Uterus (tissue), 4 donors: ENCODE measurements around the gene TMEM123. TPM values are rescaled to one million over a fixed set of nuclear protein-coding genes. Genes with fewer than 3 reads are reported as not detected.

Experiments used
- DNase-seq, 2 donors: peaks; one replicate each; pipeline ENCODE4 v3.0.0-alpha.2; 2019 to 2020
- H3K27ac ChIP-seq, 2 donors: fragments of 200-600 bp; sonication (generic); 1 replicate in 1 of 2; 2 replicates in 1 of 2; pipeline ENCODE4 v1.5.1; 2016 to 2018
- H3K27me3 ChIP-seq, 2 donors: fragments of 200-600 bp; sonication (generic); one replicate each; pipeline ENCODE4 v1.5.1; 2018 to 2019; ENCODE audit warnings: control low read depth in 1 of 2
- H3K36me3 ChIP-seq, 2 donors: fragments of 200-600 bp; sonication (generic); one replicate each; pipeline ENCODE4 v1.5.1; 2019; ENCODE audit warnings: control low read depth in 1 of 2
- H3K4me1 ChIP-seq, 2 donors: fragments of 200-600 bp; sonication (generic); one replicate each; pipeline ENCODE4 v1.5.1; 2018 to 2019; ENCODE audit warnings: control low read depth in 1 of 2
- H3K4me3 ChIP-seq, 2 donors: fragments of 200-600 bp; sonication (generic); 1 replicate in 1 of 2; 2 replicates in 1 of 2; pipeline ENCODE4 v1.5.1; 2018 to 2019; ENCODE audit warnings: mild to moderate bottlenecking in 1 of 2
- H3K9me3 ChIP-seq, 2 donors: fragments of 200-600 bp; sonication (generic); one replicate each; pipeline ENCODE4 v1.5.1; 2019; ENCODE audit warnings: control low read depth in 1 of 2
- POLR2A ChIP-seq, 2 donors: fragments of 450-650 bp; IDR thresholded peaks; one replicate each; pipeline ENCODE4 v1.6.1; 2016; ENCODE audit warnings: antibody characterized with exemption in 2 of 2, mild to moderate bottlenecking in 1 of 2, moderate library complexity in 1 of 2
- intact Hi-C: fragments of 100-400 bp; cut with DNase I; formaldehyde crosslinking; loops from one replicate; pipeline ENCODE4 v1.15.1; 2023; ENCODE audit warnings: low total_unique reads
- total RNA-seq, 4 donors: library from RNA; depleted of rRNA in 3 of 4; stranded (reverse); fragments of >200 nt in 3 of 4; gene quantifications; one replicate each; pipeline versions ENCODE4 v1.1.0 to v1.2.4, GENCODE V29; 2014 to 2023
- TF ChIP-seq, protein P1 (sequence below), 4 experiments: fragments of 200-600 bp in 2 of 4; fragments of 450-650 bp in 2 of 4; sonication (generic) in 2 of 4; IDR thresholded peaks; one replicate each; pipeline ENCODE4 v1.5.1; 2016 to 2019; ENCODE audit warnings: antibody characterized with exemption in 4 of 4, mild to moderate bottlenecking in 2 of 4, moderate library complexity in 1 of 4
- donor health status: DM: yes; HTN: yes; CAD: no.

Gene TMEM123
- total RNA-seq, 4 donors from 2014 or later = 187 to 522 (median 260) TPM

DNA sequence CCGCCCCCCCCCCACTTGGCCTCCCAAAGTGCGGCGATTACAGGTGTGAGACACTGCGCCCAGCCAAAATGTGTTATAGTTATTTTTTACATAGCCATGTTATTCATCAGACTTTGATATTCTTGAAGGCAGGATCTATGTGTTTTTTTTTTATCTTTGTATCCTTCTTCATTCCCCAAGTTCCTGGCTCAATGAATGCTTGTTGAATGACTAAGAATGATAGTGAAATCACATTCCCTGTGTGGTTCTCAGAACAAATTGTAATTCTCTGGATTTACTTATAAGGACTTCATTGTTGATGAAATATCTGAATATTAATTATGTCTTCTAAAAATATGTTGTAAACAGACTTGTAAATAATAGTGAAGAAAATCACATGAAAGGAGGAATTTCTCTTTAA lies 44.5 kb upstream of the TMEM123 start:
- Histone ChIP-seq H3K27ac (peak overlapping the region; percentile 47 to 87), H3K9me3 (no peaks in the 10 kb centered on the region), H3K4me3 (no peak overlapping the region), H3K4me1 (peaks cover 0 to 6% of the 10 kb centered on the region in 2 donors), H3K36me3 (no peaks in the 10 kb centered on the region), H3K27me3 (no peaks in the 10 kb centered on the region)
- TF ChIP-seq, protein P1, sequence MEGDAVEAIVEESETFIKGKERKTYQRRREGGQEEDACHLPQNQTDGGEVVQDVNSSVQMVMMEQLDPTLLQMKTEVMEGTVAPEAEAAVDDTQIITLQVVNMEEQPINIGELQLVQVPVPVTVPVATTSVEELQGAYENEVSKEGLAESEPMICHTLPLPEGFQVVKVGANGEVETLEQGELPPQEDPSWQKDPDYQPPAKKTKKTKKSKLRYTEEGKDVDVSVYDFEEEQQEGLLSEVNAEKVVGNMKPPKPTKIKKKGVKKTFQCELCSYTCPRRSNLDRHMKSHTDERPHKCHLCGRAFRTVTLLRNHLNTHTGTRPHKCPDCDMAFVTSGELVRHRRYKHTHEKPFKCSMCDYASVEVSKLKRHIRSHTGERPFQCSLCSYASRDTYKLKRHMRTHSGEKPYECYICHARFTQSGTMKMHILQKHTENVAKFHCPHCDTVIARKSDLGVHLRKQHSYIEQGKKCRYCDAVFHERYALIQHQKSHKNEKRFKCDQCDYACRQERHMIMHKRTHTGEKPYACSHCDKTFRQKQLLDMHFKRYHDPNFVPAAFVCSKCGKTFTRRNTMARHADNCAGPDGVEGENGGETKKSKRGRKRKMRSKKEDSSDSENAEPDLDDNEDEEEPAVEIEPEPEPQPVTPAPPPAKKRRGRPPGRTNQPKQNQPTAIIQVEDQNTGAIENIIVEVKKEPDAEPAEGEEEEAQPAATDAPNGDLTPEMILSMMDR (IDR thresholded peaks at IDR 0.05) = no peak
- no peak for TF ChIP-seq POLR2A (IDR thresholded peaks at IDR 0.05)
- no peak for DNase-seq
- intact Hi-C loops = loop anchor here (5.0 kb wide), 1 partner anchor 145 kb away; no protein-coding TSS in a partner anchor

DNA sequence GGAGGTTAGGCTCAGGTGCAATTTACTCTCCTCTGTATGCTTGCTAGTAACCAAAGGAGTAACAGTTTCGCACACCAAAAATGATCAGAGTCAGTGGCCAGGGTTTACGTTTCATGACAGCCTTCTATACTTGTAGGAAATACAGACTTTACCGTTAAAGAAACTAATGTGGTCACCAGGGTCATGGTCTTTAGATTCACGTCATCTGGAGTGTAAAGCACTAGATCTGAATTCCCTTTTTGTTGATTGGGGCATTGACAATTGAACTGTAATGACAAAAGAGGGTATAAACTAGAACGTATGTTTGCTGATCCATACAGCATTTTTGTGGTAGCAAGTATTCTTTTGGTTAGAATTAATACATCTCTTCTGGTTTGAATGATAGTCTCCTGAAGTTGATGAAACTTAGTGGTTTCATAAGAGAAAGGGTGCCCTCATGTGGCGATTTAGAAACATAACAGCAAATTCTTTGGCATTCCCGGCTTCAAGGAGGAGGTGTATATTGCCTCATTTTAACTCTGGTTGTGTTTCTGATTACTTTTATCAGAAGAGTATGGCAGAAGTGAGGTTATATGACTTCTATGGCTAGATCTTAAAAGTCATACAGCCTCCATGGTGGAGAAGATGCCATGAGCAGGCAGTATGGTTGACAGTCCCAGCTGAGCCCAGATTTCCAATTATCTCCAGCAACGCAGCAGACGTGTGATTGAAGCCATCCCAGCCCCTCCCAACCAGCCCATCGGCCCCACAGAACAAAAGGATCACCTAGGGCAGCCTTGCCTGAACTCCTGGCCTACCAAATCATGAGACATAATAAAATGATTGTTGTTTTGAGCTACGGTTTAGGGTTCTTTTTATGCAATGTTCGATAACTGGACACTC lies 42.8 kb upstream of the TMEM123 start:
- Histone ChIP-seq H3K27ac (peak overlapping the region; percentile 36 to 87), H3K27me3 (no peaks in the 10 kb centered on the region), H3K9me3 (no peaks in the 10 kb centered on the region), H3K4me3 (no peak overlapping the region), H3K4me1 (peaks cover 0 to 6% of the 10 kb centered on the region in 2 donors), H3K36me3 (no peaks in the 10 kb centered on the region)
- TF ChIP-seq, protein P1 (IDR thresholded peaks at IDR 0.05) = peak; percentile 67 to 83 (median 77)
- no peak for TF ChIP-seq POLR2A (IDR thresholded peaks at IDR 0.05)
- DNase-seq = peak; percentile 37 to 59
- intact Hi-C loops = loop anchor here (5.0 kb wide), 1 partner anchor 143 kb away; no protein-coding TSS in a partner anchor

DNA sequence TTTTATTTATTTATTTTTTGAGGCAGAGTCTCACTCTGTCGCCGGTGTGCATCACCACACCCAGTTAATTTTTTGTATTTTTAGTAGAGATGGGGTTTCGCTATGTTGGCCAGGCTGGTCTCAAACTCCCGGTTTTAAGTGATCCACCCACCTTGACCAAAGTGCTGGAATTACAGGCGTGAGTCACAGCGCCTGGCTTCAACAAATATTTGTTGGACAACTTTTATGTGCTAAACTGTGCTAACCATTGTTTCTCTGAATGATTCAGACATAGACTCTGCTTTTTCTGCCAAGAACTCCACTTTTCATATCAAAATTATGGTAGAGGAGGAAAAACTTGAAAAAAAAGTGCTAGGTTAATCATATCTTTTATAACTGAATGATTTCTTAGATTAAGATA lies 41.7 kb upstream of the TMEM123 start:
- Histone ChIP-seq H3K4me1 (peaks cover 0 to 6% of the 10 kb centered on the region in 2 donors), H3K27me3 (no peaks in the 10 kb centered on the region), H3K4me3 (no peak overlapping the region), H3K27ac (peak overlapping the region in 1 of 2 donors; percentile 87), H3K9me3 (no peaks in the 10 kb centered on the region), H3K36me3 (no peaks in the 10 kb centered on the region)
- intact Hi-C loops = no loop called here
- TF ChIP-seq, protein P1 (IDR thresholded peaks at IDR 0.05) = no peak
- TF ChIP-seq POLR2A (IDR thresholded peaks at IDR 0.05) = no peak
- no peak for DNase-seq

DNA sequence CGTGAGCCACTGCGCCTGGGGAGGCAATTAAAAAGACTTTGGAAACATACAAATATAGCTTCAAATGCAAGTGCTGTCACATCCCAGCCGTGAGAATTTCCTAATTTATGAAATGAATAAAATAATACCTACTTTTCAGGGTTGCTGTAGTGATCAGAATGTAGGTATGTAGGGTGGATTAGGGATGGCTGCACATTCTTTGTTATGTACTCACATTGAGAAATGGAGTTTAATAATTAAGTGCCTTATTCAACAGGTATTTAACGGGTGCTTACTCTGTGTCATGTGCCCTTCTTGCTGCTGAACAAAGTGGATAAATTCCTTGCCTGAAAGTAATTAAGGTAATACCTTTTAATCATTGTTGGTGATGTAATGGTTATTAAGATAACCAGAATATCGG lies 41.0 kb upstream of the TMEM123 start:
- Histone ChIP-seq H3K36me3 (no peaks in the 10 kb centered on the region), H3K9me3 (no peaks in the 10 kb centered on the region), H3K27ac (peak overlapping the region in 1 of 2 donors; percentile 87), H3K27me3 (no peaks in the 10 kb centered on the region), H3K4me3 (no peak overlapping the region), H3K4me1 (peaks cover 0 to 6% of the 10 kb centered on the region in 2 donors)
- TF ChIP-seq, protein P1 (IDR thresholded peaks at IDR 0.05) = no peak
- TF ChIP-seq POLR2A (IDR thresholded peaks at IDR 0.05) = no peak
- DNase-seq = no peak
- intact Hi-C loops = no loop called here

DNA sequence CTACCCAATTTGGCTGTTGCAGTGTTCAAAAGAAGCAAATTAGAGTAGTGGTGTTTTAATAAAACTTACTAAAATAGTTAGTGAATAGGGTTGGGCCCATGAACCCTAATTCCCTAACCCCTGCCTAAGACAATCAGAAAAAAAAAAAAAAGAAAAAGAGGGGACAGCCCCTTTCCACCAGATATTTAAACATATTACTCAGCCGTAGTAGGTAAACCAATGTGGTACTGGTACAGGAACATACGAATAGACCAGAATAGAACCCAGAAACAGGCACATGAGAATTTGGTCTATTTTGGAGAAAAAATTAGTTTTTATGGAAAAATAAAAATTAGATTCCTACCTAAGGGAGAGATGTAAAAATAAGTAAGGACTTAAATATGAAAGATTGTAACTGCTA lies 39.4 kb upstream of the TMEM123 start:
- no peak for TF ChIP-seq POLR2A (IDR thresholded peaks at IDR 0.05)
- TF ChIP-seq, protein P1 (IDR thresholded peaks at IDR 0.05) = no peak
- no peaks in the 10 kb centered on the region for H3K27me3 ChIP-seq
- H3K36me3 ChIP-seq = no peaks in the 10 kb centered on the region

More for the DNA sequence above, 39.4 kb upstream of the TMEM123 start:
- Histone ChIP-seq H3K4me3 (no peak overlapping the region), H3K4me1 (peaks cover 0 to 6% of the 10 kb centered on the region in 2 donors), H3K9me3 (no peaks in the 10 kb centered on the region), H3K27ac (no peak overlapping the region)
- intact Hi-C loops = no loop called here
- DNase-seq = no peak
